ENCODE data around the gene PHKG2. TPM values are rescaled to one million over a fixed set of nuclear protein-coding genes. Genes with fewer than 3 reads are reported as not detected.
A peak's percentile ranks its signal among the peaks of the same experiment; 100 is the strongest.

Gene PHKG2
- total RNA-seq, 1 donor from 2014 or later: 31.1 TPM

- Mint-ChIP-seq H3K9me3 (ENCODE audit: unreplicated experiment) (no peaks in the 10 kb centered on the region), H3K36me3 (ENCODE audit: unreplicated experiment) (peaks cover 33% of the 10 kb centered on the region), H3K27ac (ENCODE audit: unreplicated experiment) (no peak overlapping the region), H3K4me1 (ENCODE audit: unreplicated experiment) (peaks cover 22% of the 10 kb centered on the region), H3K27me3 (ENCODE audit: unreplicated experiment) (no peaks in the 10 kb centered on the region), H3K4me3 (ENCODE audit: unreplicated experiment) (peak overlapping the region; percentile 52)
- no peak for DNase-seq (ENCODE audit: extremely low spot score, unreplicated experiment)
- TF ChIP-seq CTCF (IDR thresholded peaks at IDR 0.05): no peak
Measured at GRCh38 chr16:30764086-30764485, 15.9 kb downstream of the PHKG2 start.

- Mint-ChIP-seq H3K36me3 (ENCODE audit: unreplicated experiment) (peaks cover 37% of the 10 kb centered on the region), H3K9me3 (ENCODE audit: unreplicated experiment) (no peaks in the 10 kb centered on the region), H3K4me1 (ENCODE audit: unreplicated experiment) (peaks cover 22% of the 10 kb centered on the region), H3K27me3 (ENCODE audit: unreplicated experiment) (no peaks in the 10 kb centered on the region), H3K4me3 (ENCODE audit: unreplicated experiment) (no peak overlapping the region), H3K27ac (ENCODE audit: unreplicated experiment) (no peak overlapping the region)
- no peak for TF ChIP-seq CTCF (IDR thresholded peaks at IDR 0.05)
- no peak for DNase-seq (ENCODE audit: extremely low spot score, unreplicated experiment)
Measured at GRCh38 chr16:30764816-30765465, 16.7 kb downstream of the PHKG2 start.

GRCh38 chr16:30766206-30766932 is 18.1 kb downstream of the PHKG2 start:
- no peak for DNase-seq (ENCODE audit: extremely low spot score, unreplicated experiment)

GRCh38 chr16:30766933-30767284 is 18.7 kb downstream of the PHKG2 start:
- Mint-ChIP-seq H3K27me3 (ENCODE audit: unreplicated experiment) (no peaks in the 10 kb centered on the region), H3K27ac (ENCODE audit: unreplicated experiment) (no peak overlapping the region), H3K9me3 (ENCODE audit: unreplicated experiment) (no peaks in the 10 kb centered on the region), H3K4me3 (ENCODE audit: unreplicated experiment) (no peak overlapping the region), H3K36me3 (ENCODE audit: unreplicated experiment) (peaks cover 37% of the 10 kb centered on the region), H3K4me1 (ENCODE audit: unreplicated experiment) (peaks cover 13% of the 10 kb centered on the region)
- DNase-seq (ENCODE audit: extremely low spot score, unreplicated experiment): no peak
- TF ChIP-seq CTCF (IDR thresholded peaks at IDR 0.05): no peak

More at GRCh38 chr16:30766206-30766932, 18.1 kb downstream of the PHKG2 start:
- peaks cover 13% of the 10 kb centered on the region for H3K4me1 Mint-ChIP-seq (ENCODE audit: unreplicated experiment)
- no peaks in the 10 kb centered on the region for H3K27me3 Mint-ChIP-seq (ENCODE audit: unreplicated experiment)
- H3K4me3 Mint-ChIP-seq (ENCODE audit: unreplicated experiment): no peak overlapping the region
- H3K27ac Mint-ChIP-seq (ENCODE audit: unreplicated experiment): no peak overlapping the region
- peaks cover 37% of the 10 kb centered on the region for H3K36me3 Mint-ChIP-seq (ENCODE audit: unreplicated experiment)
- no peak for TF ChIP-seq CTCF (IDR thresholded peaks at IDR 0.05)
- H3K9me3 Mint-ChIP-seq (ENCODE audit: unreplicated experiment): no peaks in the 10 kb centered on the region

- H3K27me3 Mint-ChIP-seq (ENCODE audit: unreplicated experiment): no peaks in the 10 kb centered on the region
- H3K4me3 Mint-ChIP-seq (ENCODE audit: unreplicated experiment): no peak overlapping the region
- no peak overlapping the region for H3K27ac Mint-ChIP-seq (ENCODE audit: unreplicated experiment)
- no peak for TF ChIP-seq CTCF (IDR thresholded peaks at IDR 0.05)
- peaks cover 9% of the 10 kb centered on the region for H3K4me1 Mint-ChIP-seq (ENCODE audit: unreplicated experiment)
- no peak for DNase-seq (ENCODE audit: extremely low spot score, unreplicated experiment)
- no peaks in the 10 kb centered on the region for H3K9me3 Mint-ChIP-seq (ENCODE audit: unreplicated experiment)
- peaks cover 45% of the 10 kb centered on the region for H3K36me3 Mint-ChIP-seq (ENCODE audit: unreplicated experiment)
Measured at GRCh38 chr16:30767767-30768465, 19.7 kb downstream of the PHKG2 start.
